CD14-positive monocyte (primary cell): Measurements from ENCODE around the gene LCOR. TPM values are rescaled to one million over a fixed set of nuclear protein-coding genes. Genes with fewer than 3 reads are reported as not detected.
"Not testable (repeated sequence)": the region's sequence is repeated elsewhere in the genome, so short reads cannot be mapped to it uniquely, and the experiment has no call there.

Experiments used
- DNase-seq, 3 donors: peaks; one replicate each; pipeline ENCODE4 v3.0.0-alpha.2; 2011 to 2022
- H2AFZ ChIP-seq: 2 replicates; pipeline ENCODE4 v1.6.0; 2012; ENCODE audit warnings: mild to moderate bottlenecking, low read depth, low read length, inconsistent platforms; ENCODE audit not compliant: insufficient read depth, poor library complexity, severe bottlenecking
- H3K27ac ChIP-seq, 2 donors: 1 replicate in 1 of 2; 2 replicates in 1 of 2; pipeline ENCODE4 v1.5.1; 2012 to 2013; ENCODE audit warnings: low read length in 2 of 2, control low read depth in 1 of 2, inconsistent platforms in 1 of 2, low read depth in 1 of 2, mild to moderate bottlenecking in 1 of 2
- H3K27me3 ChIP-seq, 2 donors: one replicate each; pipeline versions ENCODE4 v1.6.0 to v1.6.1; 2011 to 2013; ENCODE audit warnings: low read length in 2 of 2; ENCODE audit not compliant: control insufficient read depth in 2 of 2, insufficient read depth in 2 of 2
- H3K36me3 ChIP-seq, 2 donors: replicated peaks in 1 of 2; 1 replicate in 1 of 2; 2 replicates in 1 of 2; pipeline versions ENCODE4 v1.5.1 to v1.6.1; 2012 to 2013; ENCODE audit warnings: low read length in 2 of 2, control low read depth in 1 of 2, inconsistent platforms in 1 of 2, mild to moderate bottlenecking in 1 of 2; ENCODE audit not compliant: insufficient read depth in 2 of 2, control insufficient read depth in 1 of 2
- H3K4me1 ChIP-seq, 2 donors: 1 replicate in 1 of 2; 2 replicates in 1 of 2; pipeline versions ENCODE4 v1.5.1 to v1.6.1; 2012 to 2013; ENCODE audit warnings: low read length in 2 of 2, control low read depth in 1 of 2, inconsistent platforms in 1 of 2, mild to moderate bottlenecking in 1 of 2, moderate library complexity in 1 of 2; ENCODE audit not compliant: insufficient read depth in 2 of 2, control insufficient read depth in 1 of 2
- H3K4me2 ChIP-seq: replicated peaks from 2 replicates; pipeline ENCODE3; 2012; ENCODE audit warnings: low read length, moderate library complexity, mild to moderate bottlenecking; ENCODE audit not compliant: poor library complexity, severe bottlenecking; ENCODE audit errors: extremely low read depth
- H3K4me3 ChIP-seq, 3 experiments: fragments of 200-600 bp in 1 of 3; sonication (generic) in 1 of 3; replicated peaks in 1 of 3; 1 replicate in 2 of 3; 2 replicates in 1 of 3; pipeline ENCODE4 v1.5.1; 2011 to 2013; ENCODE audit warnings: low read length in 3 of 3, mild to moderate bottlenecking in 3 of 3, control low read depth in 2 of 3, low read depth in 2 of 3, inconsistent platforms in 1 of 3, moderate library complexity in 1 of 3
- H3K79me2 ChIP-seq: 2 replicates; pipeline ENCODE4 v1.6.0; 2012; ENCODE audit warnings: mild to moderate bottlenecking, control low read depth, inconsistent platforms, low read length, moderate library complexity; ENCODE audit not compliant: insufficient read depth
- H3K9ac ChIP-seq: 2 replicates; pipeline ENCODE4 v1.6.0; 2017; ENCODE audit warnings: low read length, mild to moderate bottlenecking; ENCODE audit not compliant: insufficient read depth, poor library complexity, severe bottlenecking
- H3K9me3 ChIP-seq, 2 donors: replicated peaks in 1 of 2; 1 replicate in 1 of 2; 2 replicates in 1 of 2; pipeline versions ENCODE4 v1.5.1 to v1.6.1; 2012 to 2013; ENCODE audit warnings: low read length in 2 of 2, control low read depth in 1 of 2; ENCODE audit not compliant: control insufficient read depth in 1 of 2, insufficient read depth in 1 of 2
- H4K20me1 ChIP-seq: 2 replicates; pipeline ENCODE4 v1.6.0; 2012; ENCODE audit warnings: mild to moderate bottlenecking, low read length, control low read depth, moderate library complexity; ENCODE audit not compliant: insufficient read depth
- H3K27ac Mint-ChIP-seq, 7 donors: one replicate each; pipeline ENCODE4 v1.8.0; 2020; ENCODE audit warnings: mild to moderate bottlenecking in 7 of 7, mixed read lengths in 7 of 7, moderate library complexity in 6 of 7, inconsistent platforms in 2 of 7
- H3K27me3 Mint-ChIP-seq, 3 donors: one replicate each; pipeline ENCODE4 v1.8.0; 2021 to 2022; ENCODE audit warnings: low read depth in 3 of 3, mild to moderate bottlenecking in 3 of 3, mixed read lengths in 3 of 3, moderate library complexity in 3 of 3, inconsistent platforms in 1 of 3
- H3K36me3 Mint-ChIP-seq, 2 donors: one replicate each; pipeline ENCODE4 v1.8.0; 2020; ENCODE audit warnings: mixed read lengths in 2 of 2, inconsistent platforms in 1 of 2, mild to moderate bottlenecking in 1 of 2
- H3K4me1 Mint-ChIP-seq: one replicate; pipeline ENCODE4 v1.8.0; 2020; ENCODE audit warnings: mild to moderate bottlenecking, mixed read lengths
- H3K4me3 Mint-ChIP-seq, 2 donors: one replicate each; pipeline ENCODE4 v1.8.0; 2020; ENCODE audit warnings: mild to moderate bottlenecking in 2 of 2, mixed read lengths in 2 of 2, moderate library complexity in 1 of 2
- H3K9me3 Mint-ChIP-seq, 7 donors: one replicate each; pipeline ENCODE4 v1.8.0; 2020 to 2022; ENCODE audit warnings: mixed read lengths in 7 of 7, mild to moderate bottlenecking in 6 of 7, moderate library complexity in 6 of 7, inconsistent platforms in 2 of 7
- CTCF ChIP-seq: fragments of 200-600 bp; IDR thresholded peaks from one replicate; pipeline ENCODE4 v1.8.0; 2022; ENCODE audit warnings: antibody characterized with exemption, mild to moderate bottlenecking
- WGBS: methylation state at CpG from one replicate; pipeline ENCODE4 v1.1.5; 2013; ENCODE audit warnings: missing lambda C conversion rate; ENCODE audit not compliant: insufficient coverage; 5-methylcytosine and 5-hydroxymethylcytosine counted together
- intact Hi-C, 2 donors: fragments of 100-400 bp; cut with micrococcal nuclease; formaldehyde crosslinking; loops; one replicate each; pipeline versions ENCODE4 v1.15.0 to v1.15.1; 2023
- polyA plus RNA-seq, 3 donors: library from polyadenylated mRNA; depleted of rRNA in 1 of 3; unstranded in 2 of 3; stranded (reverse) in 1 of 3; fragments of 300-500 nt in 2 of 3; fragments of >200 nt in 1 of 3; fragmentation: Illumina TruSeq in 2 of 3; gene quantifications; 1 replicate in 2 of 3; 2 replicates in 1 of 3; pipeline ENCODE4 v1.2.3, GENCODE V29; 2012 to 2021

Gene LCOR
- polyA plus RNA-seq, 3 donors: 5.7 to 11.8 (median 10.0) TPM

GRCh38 chr10:96935148-96935547 is 103.0 kb downstream of the LCOR start:
- Histone ChIP-seq H3K9ac (no peak overlapping the region), H4K20me1 (peaks cover 42% of the 10 kb centered on the region), H3K36me3 (peaks cover 6 to 39% of the 10 kb centered on the region in 2 donors), H3K9me3 (peaks cover 0 to 4% of the 10 kb centered on the region in 2 donors), H3K4me3 (no peak overlapping the region), H3K4me2 (no peak overlapping the region), H3K27ac (no peak overlapping the region), H3K4me1 (no peaks in the 10 kb centered on the region), H3K79me2 (peaks cover 45% of the 10 kb centered on the region), H3K27me3 (no peaks in the 10 kb centered on the region), H2AFZ (no peak overlapping the region)
- Mint-ChIP-seq H3K27ac (no peak overlapping the region), H3K4me1 (no peaks in the 10 kb centered on the region), H3K27me3 (peaks cover 0 to 3% (median 0%) of the 10 kb centered on the region in 3 donors), H3K9me3 (peaks cover 1 to 8% (median 5%) of the 10 kb centered on the region in 7 donors), H3K4me3 (no peak overlapping the region), H3K36me3 (peaks cover 18 to 28% of the 10 kb centered on the region in 2 donors)
- TF ChIP-seq CTCF: no peak
- WGBS: no CpG with 5 or more reads among the region's 5 CpGs
- intact Hi-C loops: no loop called here
- DNase-seq: no peak

GRCh38 chr10:96935810-96936209 is 103.7 kb downstream of the LCOR start:
- Histone ChIP-seq H3K4me3 (no peak overlapping the region), H3K9me3 (peaks cover 0 to 4% of the 10 kb centered on the region in 2 donors), H3K27ac (no peak overlapping the region), H3K9ac (no peak overlapping the region), H3K79me2 (peaks cover 39% of the 10 kb centered on the region), H4K20me1 (peaks cover 35% of the 10 kb centered on the region), H3K27me3 (no peaks in the 10 kb centered on the region), H3K4me1 (no peaks in the 10 kb centered on the region), H2AFZ (no peak overlapping the region), H3K4me2 (no peak overlapping the region), H3K36me3 (peaks cover 6 to 39% of the 10 kb centered on the region in 2 donors)
- 100% methylated on average over 1 of the region's 5 CpGs for WGBS
- intact Hi-C loops: no loop called here
- TF ChIP-seq CTCF: no peak
- peaks cover 1 to 8% (median 5%) of the 10 kb centered on the region in 7 donors for H3K9me3 Mint-ChIP-seq
- no peaks in the 10 kb centered on the region for H3K4me1 Mint-ChIP-seq
- no peak overlapping the region for H3K4me3 Mint-ChIP-seq
- peaks cover 0 to 3% (median 0%) of the 10 kb centered on the region in 3 donors for H3K27me3 Mint-ChIP-seq
- peaks cover 16 to 28% of the 10 kb centered on the region in 2 donors for H3K36me3 Mint-ChIP-seq
- no peak for DNase-seq
- peak overlapping the region in 1 of 7 donors; percentile 44 for H3K27ac Mint-ChIP-seq

- intact Hi-C loops, H3K4me2 ChIP-seq, H3K9me3 ChIP-seq, H3K4me1 Mint-ChIP-seq, H3K79me2 ChIP-seq, H3K9ac ChIP-seq, H3K9me3 Mint-ChIP-seq, H3K27ac ChIP-seq, H3K4me1 ChIP-seq, H3K4me3 ChIP-seq, H2AFZ ChIP-seq, H3K27me3 ChIP-seq, H3K27me3 Mint-ChIP-seq, H3K4me3 Mint-ChIP-seq, DNase-seq: not testable (repeated sequence)
- peak overlapping the region in 2 of 7 donors; percentile 45 to 74 for H3K27ac Mint-ChIP-seq
- H4K20me1 ChIP-seq: peaks cover 36% of the 10 kb centered on the region
- 100% methylated on average over 1 of the region's 8 CpGs for WGBS
- peaks cover 11 to 22% of the 10 kb centered on the region in 2 donors for H3K36me3 ChIP-seq
- H3K36me3 Mint-ChIP-seq: peaks cover 17 to 25% of the 10 kb centered on the region in 2 donors
These were observed 111.1 kb downstream of the LCOR start for GRCh38 chr10:96943161-96943560.
